ENCODE data around the gene TSPAN15.

DNA sequence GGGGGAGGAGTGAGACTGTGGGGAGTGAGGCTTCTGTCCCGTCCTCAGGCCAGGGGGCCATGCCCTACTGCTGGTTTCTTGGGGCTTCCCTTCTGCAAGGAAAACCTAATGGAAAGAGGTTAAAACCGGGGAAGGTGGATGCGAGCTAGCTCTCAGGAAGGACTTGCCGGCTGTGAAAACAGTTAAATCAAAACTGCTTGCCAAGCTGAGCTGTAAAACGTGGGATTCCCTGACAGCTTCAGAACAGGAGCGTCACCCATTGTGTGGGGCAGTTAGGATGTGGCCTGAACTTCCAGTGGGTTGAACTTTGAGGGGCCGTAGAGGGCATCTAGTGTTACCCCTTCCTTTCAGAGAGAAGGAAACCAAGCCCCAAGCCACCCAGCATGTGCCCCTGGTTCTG lies 13.1 kb downstream of the TSPAN15 start:
- TF ChIP-seq CTCF (IDR thresholded peaks at IDR 0.05; ENCODE audit: low read depth, low read length, poor library complexity, severe bottlenecking) (no peak), EZH2phosphoT487 (IDR thresholded peaks at IDR 0.05; ENCODE audit: borderline replicate concordance, low read length) (no peak)

Data from DOHH2 (cell line).